LNCaP clone FGC (cell line): ENCODE results near the gene RPL22.

ENCODE experiments used
- DNase-seq: peaks from one replicate; pipeline ENCODE4 v3.0.0-alpha.2; 2011; ENCODE audit warnings: low read depth
- H3K4me3 ChIP-seq: 2 replicates; pipeline ENCODE4 v1.5.1; 2011; ENCODE audit warnings: mild to moderate bottlenecking, low read depth, low read length, control low read depth
- CTCF ChIP-seq: IDR thresholded peaks from 2 replicates; pipeline ENCODE4 v1.5.1; 2012; ENCODE audit warnings: mild to moderate bottlenecking; ENCODE audit not compliant: control insufficient read depth, insufficient read depth; ENCODE audit errors: extremely low read depth

Gene RPL22

GRCh38 chr1:6244401-6245049 lies 45.1 kb upstream of the RPL22 start:
- no peak overlapping the region for H3K4me3 ChIP-seq
- no peak for DNase-seq
- TF ChIP-seq CTCF = no peak

- TF ChIP-seq CTCF = no peak
- no peak for DNase-seq
- H3K4me3 ChIP-seq = no peak within 1 kb of the TSS
These were observed 44.6 kb upstream of the RPL22 start, which contains the start of gene HES3 for GRCh38 chr1:6243993-6244392. Gene HES3, plus strand, starts transcription at chr1:6244179. Its CDS starts 187 bp downstream, at chr1:6244366.

- DNase-seq = no peak
- H3K4me3 ChIP-seq = no peak overlapping the region
- no peak for TF ChIP-seq CTCF
These were observed 43.8 kb upstream of the RPL22 start for GRCh38 chr1:6243053-6243834.

GRCh38 chr1:6241887-6242740 lies 42.7 kb upstream of the RPL22 start:
- TF ChIP-seq CTCF = no peak
- no peak overlapping the region for H3K4me3 ChIP-seq
- no peak for DNase-seq

GRCh38 chr1:6241107-6241886 lies 41.9 kb upstream of the RPL22 start:
- no peak overlapping the region for H3K4me3 ChIP-seq
- TF ChIP-seq CTCF = no peak
- no peak for DNase-seq

- TF ChIP-seq CTCF = no peak
- no peak overlapping the region for H3K4me3 ChIP-seq
- no peak for DNase-seq
These were observed 40.8 kb upstream of the RPL22 start for GRCh38 chr1:6239950-6240768.
